ENCODE data around the gene BMP7. TPM values are rescaled to one million over a fixed set of nuclear protein-coding genes. Genes with fewer than 3 reads are reported as not detected.

The BMP7 gene
- total and polyA plus RNA-seq, 9 donors, result 0.07 to 19.4 (median 0.83) TPM

GRCh38 chr20:57270204-57270984 is 4.0 kb upstream of the BMP7 start:
- TF ChIP-seq EP300 (IDR thresholded peaks at IDR 0.05) (no peak), POLR2A (IDR thresholded peaks at IDR 0.05) (no peak), CTCF (IDR thresholded peaks at IDR 0.05) (no peak)

GRCh38 chr20:57269148-57269984 is 2.9 kb upstream of the BMP7 start:
- no peaks in the 10 kb centered on the region for H3K9me3 ChIP-seq
- H3K36me3 ChIP-seq, result no peaks in the 10 kb centered on the region
- intact Hi-C loops (cut with DNase I), result no loop called here
- no peak for TF ChIP-seq CTCF (IDR thresholded peaks at IDR 0.05)
- TF ChIP-seq POLR2A (IDR thresholded peaks at IDR 0.05), result no peak
- TF ChIP-seq EP300 (IDR thresholded peaks at IDR 0.05), result no peak
- no peaks in the 10 kb centered on the region for H3K27me3 ChIP-seq
- no peak for DNase-seq
- WGBS, 3 donors, result 59 to 67% (median 60%) methylated on average over 10 of the region's 10 CpGs
- peaks cover 1% of the 10 kb centered on the region for H3K4me1 ChIP-seq (ENCODE audit: insufficient read depth)
- H3K27ac ChIP-seq, result no peak overlapping the region
- no peak overlapping the region for H3K4me3 ChIP-seq

More at GRCh38 chr20:57270204-57270984, 4.0 kb upstream of the BMP7 start:
- H3K36me3 ChIP-seq, result no peaks in the 10 kb centered on the region
- no peaks in the 10 kb centered on the region for H3K9me3 ChIP-seq
- H3K4me3 ChIP-seq, result no peak overlapping the region
- H3K27ac ChIP-seq, result no peak overlapping the region
- no peak for DNase-seq
- H3K4me1 ChIP-seq (ENCODE audit: insufficient read depth), result peaks cover 1% of the 10 kb centered on the region
- H3K27me3 ChIP-seq, result no peaks in the 10 kb centered on the region
- 58 to 65% (median 59%) methylated on average over 10 of the region's 10 CpGs for WGBS, 3 donors
- intact Hi-C loops (cut with DNase I), result no loop called here

- no peaks in the 10 kb centered on the region for H3K36me3 ChIP-seq
- 69 to 74% (median 74%) methylated on average over 8 of the region's 8 CpGs for WGBS, 3 donors
- intact Hi-C loops (cut with DNase I), result no loop called here
- no peaks in the 10 kb centered on the region for H3K9me3 ChIP-seq
- no peaks in the 10 kb centered on the region for H3K27me3 ChIP-seq
- peaks cover 1% of the 10 kb centered on the region for H3K4me1 ChIP-seq (ENCODE audit: insufficient read depth)
- no peak overlapping the region for H3K27ac ChIP-seq
- no peak for DNase-seq
- no peak for TF ChIP-seq EP300 (IDR thresholded peaks at IDR 0.05)
- TF ChIP-seq POLR2A (IDR thresholded peaks at IDR 0.05), result no peak
- no peak for TF ChIP-seq CTCF (IDR thresholded peaks at IDR 0.05)
- no peak overlapping the region for H3K4me3 ChIP-seq
Measured at GRCh38 chr20:57268399-57269076, 2.1 kb upstream of the BMP7 start.

GRCh38 chr20:57267158-57267821 is 849 bp upstream of the BMP7 start:
- TF ChIP-seq EP300 (IDR thresholded peaks at IDR 0.05) (no peak), POLR2A (IDR thresholded peaks at IDR 0.05) (no peak), CTCF (IDR thresholded peaks at IDR 0.05) (no peak)
- peaks cover 1% of the 10 kb centered on the region for H3K4me1 ChIP-seq (ENCODE audit: insufficient read depth)
- no peak overlapping the region for H3K4me3 ChIP-seq
- 22 to 31% (median 23%) methylated on average over 24 of the region's 24 CpGs for WGBS, 3 donors
- no peaks in the 10 kb centered on the region for H3K27me3 ChIP-seq
- no peaks in the 10 kb centered on the region for H3K9me3 ChIP-seq
- H3K27ac ChIP-seq, result no peak overlapping the region
- intact Hi-C loops (cut with DNase I), result no loop called here
- no peaks in the 10 kb centered on the region for H3K36me3 ChIP-seq
- DNase-seq, result no peak
